HG03196 (cell line): ENCODE data around the gene WASHC4.
"Not testable (repeated sequence)": the region's sequence is repeated elsewhere in the genome, so short reads cannot be mapped to it uniquely, and the experiment has no call there.

ENCODE experiments used
- ATAC-seq: cut with Tn5 transposase; IDR thresholded peaks from one replicate; pipeline ENCODE4 v1.9.1; 2021; ENCODE audit not compliant: unreplicated experiment

Gene WASHC4

GRCh38 chr12:105158876-105159275 is 51.3 kb downstream of the WASHC4 start:
- ATAC-seq: no peak

- ATAC-seq: no peak
Measured at GRCh38 chr12:105162174-105162573, 54.6 kb downstream of the WASHC4 start.

- no peak for ATAC-seq
Measured at GRCh38 chr12:105164068-105164467, 56.5 kb downstream of the WASHC4 start.

GRCh38 chr12:105166736-105167135 is 59.2 kb downstream of the WASHC4 start:
- ATAC-seq: no peak

GRCh38 chr12:105167346-105167745 is 59.8 kb downstream of the WASHC4 start:
- ATAC-seq: no peak

DNA sequence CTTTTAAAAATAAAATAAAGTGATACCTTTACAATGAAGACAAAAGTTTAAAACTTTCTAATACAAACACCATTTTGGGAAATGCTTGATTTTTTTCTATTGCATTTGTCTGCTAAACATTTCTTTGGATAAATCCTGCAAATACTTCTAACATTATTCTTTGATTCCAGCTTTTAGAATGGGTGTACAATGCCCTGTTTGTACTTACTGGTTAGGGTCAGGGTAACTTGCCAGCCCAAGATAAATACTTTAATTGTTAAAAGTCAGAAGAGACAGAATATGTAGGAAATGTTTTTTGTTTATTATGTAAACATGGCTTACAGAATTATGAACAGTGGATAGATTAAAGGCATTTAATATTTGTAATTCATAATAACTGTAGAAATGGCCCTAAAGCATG is 60.5 kb downstream of the WASHC4 start:
- ATAC-seq: no peak

DNA sequence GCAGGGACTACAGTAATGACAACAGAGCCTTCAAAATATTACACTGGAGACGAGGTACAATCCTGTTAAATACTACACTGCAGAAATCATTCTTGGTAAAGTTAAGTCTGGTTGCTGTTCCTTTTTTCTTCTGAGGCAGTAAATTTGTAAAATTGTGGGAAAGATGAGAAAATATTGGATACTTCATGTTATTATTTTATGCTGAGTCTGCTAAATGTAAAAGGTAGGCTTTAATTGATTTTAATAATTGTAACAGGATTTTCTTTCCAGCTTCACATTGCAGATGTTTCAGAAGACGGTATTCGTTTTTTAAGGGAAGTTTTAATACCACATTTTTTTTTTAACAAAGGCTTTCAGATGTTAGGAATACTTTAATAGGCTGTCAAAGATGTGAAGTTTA is 62.6 kb downstream of the WASHC4 start:
- ATAC-seq: no peak

GRCh38 chr12:105171691-105172436 is 64.3 kb downstream of the WASHC4 start:
- ATAC-seq: no peak

DNA sequence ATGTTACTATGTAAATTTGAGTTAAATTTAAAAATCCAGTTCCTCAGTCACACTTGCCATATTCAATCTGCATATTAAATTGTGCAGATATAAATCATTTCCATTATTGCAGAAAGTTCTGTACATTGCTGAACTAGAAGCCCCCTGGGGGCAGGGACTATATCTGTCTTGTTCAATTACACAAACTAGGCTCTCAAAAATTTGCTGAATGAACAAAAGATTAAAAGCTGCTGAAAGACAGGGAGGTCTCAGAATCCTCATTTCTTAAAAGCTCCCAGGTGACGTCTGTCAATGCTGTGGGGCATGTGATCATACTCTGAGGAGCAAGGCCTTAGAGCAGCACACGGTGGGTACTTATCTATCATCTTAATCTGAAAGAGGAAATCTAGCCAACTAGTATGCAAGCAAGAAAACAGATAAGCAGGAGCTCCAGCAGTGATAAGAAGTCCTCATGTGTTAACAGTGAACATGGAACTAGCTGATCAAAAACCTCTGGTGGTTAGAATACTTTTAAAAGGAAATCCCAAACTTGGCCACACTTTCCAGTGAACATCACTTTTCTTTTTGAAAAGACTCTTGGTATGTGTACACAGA is 68.0 kb downstream of the WASHC4 start:
- no peak for ATAC-seq

DNA sequence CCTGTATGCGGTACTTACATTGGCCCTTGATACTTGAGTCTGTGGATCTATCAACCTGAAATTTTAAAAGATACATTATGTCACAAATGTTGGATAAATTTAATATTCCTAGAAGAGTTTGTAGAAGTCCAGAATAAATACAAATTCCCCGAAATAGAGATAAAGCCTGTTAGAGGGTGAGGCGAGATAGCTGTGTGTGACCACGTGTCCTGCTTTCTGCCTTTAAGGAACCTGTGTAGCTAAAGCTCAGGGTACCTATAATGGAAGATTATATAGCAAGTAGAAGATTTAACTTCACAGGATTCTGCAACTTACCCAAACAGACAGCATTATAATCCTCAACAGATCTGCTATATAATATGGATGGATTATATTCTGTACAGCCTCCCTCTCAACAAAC is 69.7 kb downstream of the WASHC4 start:
- ATAC-seq: no peak

DNA sequence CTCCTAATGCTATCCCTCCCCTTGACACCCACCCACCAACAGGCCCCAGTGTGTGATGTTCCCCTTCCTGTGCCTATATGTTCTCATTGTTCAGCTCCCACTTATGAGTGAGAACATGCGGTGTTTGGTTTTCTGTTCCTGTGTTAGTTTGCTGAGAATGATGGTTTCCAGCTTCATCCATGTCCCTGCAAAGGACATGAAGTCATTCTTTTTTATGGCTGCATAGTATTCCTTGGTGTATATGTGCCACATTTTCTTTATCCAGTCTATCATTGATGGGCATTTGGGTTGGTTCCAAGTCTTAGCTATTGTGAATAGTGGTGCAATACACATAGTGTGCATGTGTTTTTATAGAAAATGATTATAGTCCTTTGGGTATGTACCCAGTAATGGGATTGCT is 71.6 kb downstream of the WASHC4 start:
- ATAC-seq: not testable (repeated sequence)

GRCh38 chr12:105183406-105183805 is 75.9 kb downstream of the WASHC4 start:
- not testable (repeated sequence) for ATAC-seq

DNA sequence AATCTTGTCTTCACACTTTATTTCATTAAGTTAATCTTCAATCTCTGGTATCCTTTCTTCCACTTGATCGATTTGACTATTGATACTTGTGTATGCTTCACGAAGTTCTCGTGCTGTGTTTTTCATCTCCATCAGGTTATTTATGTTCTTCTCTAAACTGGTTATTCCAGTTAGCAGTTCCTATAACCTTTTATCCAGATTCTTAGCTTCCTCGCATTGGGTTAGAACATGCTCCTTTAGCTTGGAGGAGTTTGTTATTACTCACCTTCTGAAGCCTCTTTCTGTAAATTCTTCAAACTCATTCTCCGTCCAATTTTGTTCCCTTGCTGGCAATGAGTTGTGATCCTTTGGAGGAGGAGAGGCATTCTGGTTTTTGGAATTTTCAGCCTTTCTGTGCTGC is 76.4 kb downstream of the WASHC4 start:
- ATAC-seq: not testable (repeated sequence)

DNA sequence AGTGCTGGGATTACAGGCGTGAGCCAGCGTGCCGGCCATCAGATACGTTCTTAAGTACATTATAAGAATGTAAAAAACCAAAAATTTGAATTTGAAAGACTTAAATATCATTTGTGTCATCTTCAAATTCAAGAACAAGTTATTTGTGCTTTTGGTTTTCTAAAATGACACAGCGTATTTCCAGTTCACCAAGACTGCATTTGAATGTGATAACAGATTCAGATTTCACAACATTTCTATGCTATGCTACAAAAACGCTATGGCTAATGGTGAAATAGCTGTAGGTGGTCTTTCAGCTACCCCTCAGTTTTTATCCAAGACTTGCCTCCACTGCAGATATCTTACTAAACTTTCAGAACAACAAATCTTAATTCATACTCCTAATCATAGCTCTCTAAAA is 81.8 kb downstream of the WASHC4 start:
- ATAC-seq: no peak

DNA sequence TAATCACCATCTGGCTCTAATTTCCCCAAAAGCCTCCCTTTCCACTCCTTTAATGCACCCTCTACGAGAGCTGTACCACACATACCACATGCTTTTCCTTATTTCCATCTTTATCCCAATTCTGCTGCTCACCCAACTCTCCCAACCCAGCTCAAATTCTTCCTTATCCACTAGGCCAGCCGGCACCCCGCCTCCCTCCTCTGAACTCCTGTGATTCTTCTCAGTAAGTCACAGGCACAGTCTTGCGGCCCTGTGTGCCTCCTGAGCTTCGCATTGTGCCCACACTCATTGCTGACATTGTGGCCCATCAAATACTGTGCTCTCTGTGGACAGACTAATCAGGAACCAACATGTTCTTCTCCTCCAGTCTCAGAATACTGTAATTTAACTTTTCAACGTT is 83.0 kb downstream of the WASHC4 start:
- ATAC-seq: no peak

- ATAC-seq: no peak
Measured at GRCh38 chr12:105192624-105193225, 85.2 kb downstream of the WASHC4 start.

GRCh38 chr12:105194947-105195346 is 87.4 kb downstream of the WASHC4 start:
- no peak for ATAC-seq

- no peak for ATAC-seq
Measured at GRCh38 chr12:105196090-105196489, 88.6 kb downstream of the WASHC4 start.

GRCh38 chr12:105198961-105199360 is 91.4 kb downstream of the WASHC4 start:
- ATAC-seq: no peak

- no peak for ATAC-seq
Measured at GRCh38 chr12:105200385-105200784, 92.9 kb downstream of the WASHC4 start.

DNA sequence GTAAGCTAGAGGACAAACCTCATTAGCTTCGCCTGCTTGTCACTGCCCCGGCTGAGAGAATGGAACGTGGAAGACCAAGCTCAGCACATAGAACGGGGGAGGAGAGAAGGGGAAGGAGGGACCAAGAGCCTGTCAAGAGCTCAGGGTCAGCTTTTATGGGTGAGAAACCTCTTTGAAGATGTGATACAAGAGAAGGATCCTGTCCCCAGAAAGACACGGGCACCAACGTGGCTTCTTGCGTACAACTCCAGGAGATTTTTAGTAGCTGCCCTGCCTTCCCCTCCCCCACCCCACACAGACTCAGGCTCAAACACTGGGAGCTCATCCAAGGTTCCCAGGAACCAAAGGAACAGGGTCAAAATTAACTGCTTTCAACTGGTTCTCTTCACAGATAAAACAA is 93.8 kb downstream of the WASHC4 start:
- no peak for ATAC-seq

DNA sequence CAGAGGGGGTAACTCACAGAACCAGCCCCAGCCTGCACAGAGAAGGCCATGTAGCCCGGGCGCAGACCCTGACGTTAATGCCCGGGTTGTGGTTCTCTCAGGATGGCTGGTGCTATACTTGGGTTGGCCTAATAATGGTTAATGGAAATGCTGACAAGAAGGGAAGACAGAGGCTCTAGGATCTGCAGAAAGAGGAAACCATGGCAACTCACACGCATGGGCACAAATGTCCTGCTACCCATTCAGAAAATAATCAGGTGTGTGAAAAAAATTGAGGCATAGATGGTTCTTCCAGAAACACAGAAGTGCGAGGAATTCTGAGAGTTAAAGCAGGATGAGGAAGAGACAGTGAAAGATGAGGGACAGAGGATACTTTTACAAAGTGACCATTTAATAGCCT is 94.7 kb downstream of the WASHC4 start:
- no peak for ATAC-seq
